RWPE2 (cell line): ENCODE data around the gene SETD2.

Experiments
- ATAC-seq: fragments of 200-7000 bp; cut with Tn5 transposase; 3 replicates; pipeline ENCODE4 v1.9.1; 2021; ENCODE audit warnings: low read depth
- DNase-seq: peaks from one replicate; pipeline ENCODE4 v3.0.0-alpha.2; 2020; ENCODE audit warnings: low spot score
- H3K27ac ChIP-seq: fragments of 450-650 bp; 2 replicates; pipeline ENCODE4 v1.5.1; 2017; ENCODE audit warnings: mild to moderate bottlenecking; ENCODE audit not compliant: poor library complexity, severe bottlenecking
- H3K27me3 ChIP-seq: fragments of 250-450 bp; sonication (Bioruptor Pico); 2 replicates; pipeline ENCODE4 v1.5.1; 2021; ENCODE audit warnings: mild to moderate bottlenecking, moderate library complexity; ENCODE audit not compliant: insufficient read depth, poor library complexity, severe bottlenecking
- H3K36me3 ChIP-seq: fragments of 250-450 bp; sonication (Bioruptor Pico); 2 replicates; pipeline ENCODE4 v1.5.1; 2020; ENCODE audit warnings: low read depth, mild to moderate bottlenecking, moderate library complexity
- H3K4me1 ChIP-seq: fragments of 250-450 bp; sonication (Bioruptor Pico); 2 replicates; pipeline ENCODE4 v1.5.1; 2021; ENCODE audit warnings: mild to moderate bottlenecking, moderate library complexity; ENCODE audit not compliant: insufficient read depth, poor library complexity, severe bottlenecking
- H3K4me3 ChIP-seq: fragments of 250-450 bp; sonication (Bioruptor Pico); 2 replicates; pipeline ENCODE4 v1.5.1; 2021; ENCODE audit warnings: mild to moderate bottlenecking, moderate library complexity; ENCODE audit not compliant: severe bottlenecking
- H3K9me3 ChIP-seq: fragments of 250-450 bp; sonication (Bioruptor Pico); 2 replicates; pipeline ENCODE4 v1.5.1; 2021; ENCODE audit warnings: mild to moderate bottlenecking, moderate library complexity; ENCODE audit not compliant: severe bottlenecking
- TF ChIP-seq, protein P1 (sequence below): fragments of 450-650 bp; IDR thresholded peaks from one replicate; pipeline ENCODE4 v1.5.1; 2017; ENCODE audit warnings: mild to moderate bottlenecking, moderate library complexity; ENCODE audit not compliant: poor library complexity, severe bottlenecking

The SETD2 gene

DNA sequence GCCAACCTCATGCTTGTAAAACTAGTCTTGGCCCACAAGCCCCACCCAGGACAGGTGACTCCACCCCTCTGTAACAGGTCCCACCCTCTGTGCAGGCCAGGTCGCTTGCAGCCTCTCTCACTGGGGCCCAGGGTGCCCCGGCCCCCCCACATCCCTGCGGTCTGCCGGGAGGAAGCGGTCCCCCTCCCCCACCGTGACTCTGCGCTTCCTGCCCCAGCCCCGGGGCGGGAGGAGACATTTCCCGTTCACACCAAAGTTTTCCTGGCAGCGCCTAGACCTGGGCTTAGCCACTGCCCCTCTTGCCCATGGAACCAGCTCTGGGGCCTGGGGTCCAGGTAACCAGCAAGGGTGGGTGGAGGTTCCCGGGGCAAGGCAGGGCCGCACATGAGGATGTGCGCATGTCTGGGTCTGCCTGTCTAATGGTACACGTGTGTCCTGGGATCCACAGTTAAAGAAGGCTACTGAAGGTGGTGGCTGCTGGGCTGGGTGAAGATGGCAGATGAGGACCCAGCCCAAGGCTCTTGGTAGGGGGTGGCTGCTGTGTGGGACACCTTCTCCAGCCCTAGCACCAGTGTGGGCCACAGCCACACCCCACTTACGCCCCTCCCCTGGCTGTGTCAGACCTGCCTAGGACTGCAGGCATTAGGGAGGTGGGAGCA, 176.0 kb downstream of the SETD2 start:
- peak; percentile 86 for ATAC-seq
- no peak overlapping the region for H3K4me3 ChIP-seq

DNA sequence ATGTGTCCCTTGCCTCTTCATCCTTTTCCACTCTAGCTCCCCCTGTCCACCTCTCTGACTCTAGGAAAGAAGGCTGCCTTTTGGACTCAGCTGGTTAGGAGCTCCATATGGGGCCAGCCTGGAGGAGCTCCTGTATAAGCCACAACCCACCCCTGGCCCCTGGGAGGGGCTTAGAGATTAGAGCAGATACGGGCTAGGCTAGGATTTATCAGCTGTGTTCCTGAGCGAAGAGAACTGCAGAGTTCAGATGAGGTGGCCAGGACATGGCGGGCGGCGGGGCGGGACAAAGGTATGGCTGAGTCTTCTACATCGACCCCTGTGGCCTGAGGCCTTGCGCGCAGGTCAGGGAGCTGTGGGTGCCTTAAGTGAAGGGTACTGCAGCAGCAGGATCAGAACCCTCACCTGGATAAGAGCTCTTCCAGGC, 176.6 kb downstream of the SETD2 start:
- TF ChIP-seq, protein P1, sequence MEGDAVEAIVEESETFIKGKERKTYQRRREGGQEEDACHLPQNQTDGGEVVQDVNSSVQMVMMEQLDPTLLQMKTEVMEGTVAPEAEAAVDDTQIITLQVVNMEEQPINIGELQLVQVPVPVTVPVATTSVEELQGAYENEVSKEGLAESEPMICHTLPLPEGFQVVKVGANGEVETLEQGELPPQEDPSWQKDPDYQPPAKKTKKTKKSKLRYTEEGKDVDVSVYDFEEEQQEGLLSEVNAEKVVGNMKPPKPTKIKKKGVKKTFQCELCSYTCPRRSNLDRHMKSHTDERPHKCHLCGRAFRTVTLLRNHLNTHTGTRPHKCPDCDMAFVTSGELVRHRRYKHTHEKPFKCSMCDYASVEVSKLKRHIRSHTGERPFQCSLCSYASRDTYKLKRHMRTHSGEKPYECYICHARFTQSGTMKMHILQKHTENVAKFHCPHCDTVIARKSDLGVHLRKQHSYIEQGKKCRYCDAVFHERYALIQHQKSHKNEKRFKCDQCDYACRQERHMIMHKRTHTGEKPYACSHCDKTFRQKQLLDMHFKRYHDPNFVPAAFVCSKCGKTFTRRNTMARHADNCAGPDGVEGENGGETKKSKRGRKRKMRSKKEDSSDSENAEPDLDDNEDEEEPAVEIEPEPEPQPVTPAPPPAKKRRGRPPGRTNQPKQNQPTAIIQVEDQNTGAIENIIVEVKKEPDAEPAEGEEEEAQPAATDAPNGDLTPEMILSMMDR, result no peak
- DNase-seq (no peak), ATAC-seq (peak; percentile 3; the same call in 1 of the 3 replicates)
- H3K27ac ChIP-seq, result peak overlapping the region; percentile 67
- H3K4me3 ChIP-seq, result no peak overlapping the region
- no peaks in the 10 kb centered on the region for H3K9me3 ChIP-seq
- H3K36me3 ChIP-seq, result peaks cover 16% of the 10 kb centered on the region; the same call in 1 of the 2 replicates
- H3K27me3 ChIP-seq, result no peaks in the 10 kb centered on the region
- H3K4me1 ChIP-seq, result peaks cover 29% of the 10 kb centered on the region

More for the DNA sequence above, 176.0 kb downstream of the SETD2 start:
- TF ChIP-seq, protein P1, result no peak
- H3K27me3 ChIP-seq, result no peaks in the 10 kb centered on the region
- H3K4me1 ChIP-seq, result peaks cover 25% of the 10 kb centered on the region
- peak; percentile 87 for DNase-seq
- peak overlapping the region; percentile 67 for H3K27ac ChIP-seq
- peaks cover 16% of the 10 kb centered on the region; the same call in 1 of the 2 replicates for H3K36me3 ChIP-seq
- H3K9me3 ChIP-seq, result no peaks in the 10 kb centered on the region

DNA sequence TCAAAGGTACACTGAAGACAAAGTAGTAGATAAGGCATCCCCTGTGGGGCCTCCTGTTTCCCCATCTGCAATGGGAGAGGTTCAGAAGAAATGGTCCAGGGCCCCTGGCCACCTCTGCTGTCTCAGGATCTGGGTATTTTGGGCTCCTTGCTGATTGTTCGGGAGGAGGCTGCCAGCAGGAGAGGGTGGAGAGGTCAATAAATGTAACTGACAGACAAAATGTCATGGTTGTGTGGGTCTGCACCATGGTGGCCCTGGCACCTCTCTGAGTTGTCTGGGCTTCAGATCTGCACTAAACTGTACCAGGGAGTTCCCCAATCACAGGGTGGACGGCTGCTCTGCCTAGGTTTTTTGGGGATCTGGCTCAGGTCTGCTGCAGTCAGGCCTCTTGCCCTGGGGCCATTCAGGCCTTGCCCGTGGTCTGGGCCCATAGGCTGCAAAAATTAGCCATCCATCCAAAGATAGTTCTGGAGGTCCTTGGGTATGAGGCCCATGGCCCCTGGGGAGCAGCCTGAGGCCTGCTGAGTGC, 177.1 kb downstream of the SETD2 start:
- H3K4me1 ChIP-seq, result peaks cover 34% of the 10 kb centered on the region
- DNase-seq, result no peak
- H3K27ac ChIP-seq, result peak overlapping the region; percentile 67
- H3K36me3 ChIP-seq, result peaks cover 16% of the 10 kb centered on the region; the same call in 1 of the 2 replicates
- no peaks in the 10 kb centered on the region for H3K27me3 ChIP-seq
- no peak overlapping the region for H3K4me3 ChIP-seq
- TF ChIP-seq, protein P1, result no peak
- H3K9me3 ChIP-seq, result no peaks in the 10 kb centered on the region
- ATAC-seq, result no peak

DNA sequence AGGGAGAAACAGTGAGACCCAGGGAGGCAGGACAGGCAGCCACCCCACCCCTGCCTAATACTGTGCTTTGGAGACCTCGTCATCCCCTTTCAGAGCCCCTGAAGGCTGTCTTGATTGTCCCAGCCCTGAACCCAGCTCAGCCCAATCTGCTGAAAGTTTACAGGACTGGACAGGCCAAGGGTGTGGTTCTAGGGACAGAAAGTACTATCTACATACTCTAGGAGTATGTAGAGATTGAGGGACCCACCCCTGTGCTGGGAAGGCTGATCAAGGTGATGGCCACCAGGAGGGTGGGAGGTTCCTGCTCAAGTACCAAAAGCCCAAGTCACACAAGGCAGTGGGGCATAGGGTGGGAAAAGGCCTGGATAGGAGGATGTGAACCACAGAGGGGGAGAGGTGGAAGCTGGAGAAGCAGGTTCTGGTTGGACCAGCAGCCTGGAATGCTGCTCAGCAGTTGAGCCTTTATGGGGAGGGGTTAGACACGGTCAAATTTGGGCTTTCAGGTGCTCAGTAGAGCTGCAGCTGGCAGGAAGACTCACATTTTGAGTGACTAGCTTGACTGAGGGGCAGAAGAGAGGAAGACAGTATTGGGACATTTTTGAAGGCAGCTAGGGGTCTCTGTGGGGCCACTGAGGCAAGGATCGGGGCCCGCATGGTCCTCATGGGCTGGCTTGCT, 177.7 kb downstream of the SETD2 start:
- H3K36me3 ChIP-seq, result peaks cover 12% of the 10 kb centered on the region; the same call in 1 of the 2 replicates
- no peaks in the 10 kb centered on the region for H3K9me3 ChIP-seq
- no peaks in the 10 kb centered on the region for H3K27me3 ChIP-seq
- TF ChIP-seq, protein P1, result no peak
- ATAC-seq (no peak), DNase-seq (no peak)
- no peak overlapping the region for H3K4me3 ChIP-seq
- peak overlapping the region; percentile 67 for H3K27ac ChIP-seq
- H3K4me1 ChIP-seq, result peaks cover 41% of the 10 kb centered on the region
